T47D (cell line): ENCODE measurements around the gene LRRC37B.
"Not testable (repeated sequence)": the region's sequence is repeated elsewhere in the genome, so short reads cannot be mapped to it uniquely, and the experiment has no call there.

ENCODE experiments used
- DNase-seq, 2 experiments: peaks; one replicate each; pipeline versions ENCODE4 v3.0.0 to v3.0.0-alpha.2; 2011 to 2012; ENCODE audit warnings: low read depth in 1 of 2, low spot score in 1 of 2
- JUND ChIP-seq: IDR thresholded peaks from 2 replicates; pipeline ENCODE4 v1.6.1; 2012; ENCODE audit warnings: low read depth
- in situ Hi-C: cut with HindIII; loops from 2 replicates; pipeline ENCODE4 v1.10.0; 2016; ENCODE audit warnings: low sequenced_read_pairs, low pct_unique_long_range_greater_than_20kb

Gene LRRC37B

GRCh38 chr17:32019228-32019627 is 12.0 kb downstream of the LRRC37B start:
- DNase-seq, result peak in 1 of 2 experiments; percentile 11
- TF ChIP-seq JUND, result no peak
- in situ Hi-C loops, result no loop called here

- in situ Hi-C loops, result no loop called here
Observed at GRCh38 chr17:32020943-32021614, 13.9 kb downstream of the LRRC37B start.

GRCh38 chr17:32021615-32021955 is 14.4 kb downstream of the LRRC37B start:
- no peak for TF ChIP-seq JUND
- DNase-seq, result no peak
- in situ Hi-C loops, result no loop called here

More at GRCh38 chr17:32020943-32021614, 13.9 kb downstream of the LRRC37B start:
- DNase-seq, result no peak
- no peak for TF ChIP-seq JUND

- in situ Hi-C loops, result not testable (repeated sequence)
Observed at GRCh38 chr17:32022554-32022953, 15.4 kb downstream of the LRRC37B start.

GRCh38 chr17:32027271-32027670 is 20.1 kb downstream of the LRRC37B start:
- DNase-seq, in situ Hi-C loops: not testable (repeated sequence)

More at GRCh38 chr17:32022554-32022953, 15.4 kb downstream of the LRRC37B start:
- not testable (repeated sequence) for DNase-seq

- no peak for TF ChIP-seq JUND
- in situ Hi-C loops, result no loop called here
- DNase-seq, result no peak
Observed at GRCh38 chr17:32033223-32033622, 26.0 kb downstream of the LRRC37B start.

- in situ Hi-C loops, DNase-seq: not testable (repeated sequence)
Observed at GRCh38 chr17:32033812-32034211, 26.6 kb downstream of the LRRC37B start.

GRCh38 chr17:32040246-32040645 is 33.1 kb downstream of the LRRC37B start:
- in situ Hi-C loops, DNase-seq: not testable (repeated sequence)

GRCh38 chr17:32041306-32041875 is 34.2 kb downstream of the LRRC37B start:
- in situ Hi-C loops, DNase-seq: not testable (repeated sequence)

- in situ Hi-C loops, DNase-seq: not testable (repeated sequence)
Observed at GRCh38 chr17:32042266-32042665, 35.1 kb downstream of the LRRC37B start.

- DNase-seq, in situ Hi-C loops: not testable (repeated sequence)
Observed at GRCh38 chr17:32045611-32046010, 38.4 kb downstream of the LRRC37B start.

- in situ Hi-C loops, result not testable (repeated sequence)
Observed at GRCh38 chr17:32047663-32048062, 40.5 kb downstream of the LRRC37B start.

GRCh38 chr17:32054985-32055384 is 47.8 kb downstream of the LRRC37B start:
- DNase-seq, in situ Hi-C loops: not testable (repeated sequence)

More at GRCh38 chr17:32047663-32048062, 40.5 kb downstream of the LRRC37B start:
- DNase-seq, result not testable (repeated sequence)

GRCh38 chr17:32055425-32055824 is 48.2 kb downstream of the LRRC37B start:
- in situ Hi-C loops, DNase-seq: not testable (repeated sequence)

GRCh38 chr17:32056500-32056899 is 49.3 kb downstream of the LRRC37B start:
- in situ Hi-C loops, DNase-seq: not testable (repeated sequence)

GRCh38 chr17:32057460-32058105 is 50.4 kb downstream of the LRRC37B start:
- in situ Hi-C loops, result not testable (repeated sequence)

GRCh38 chr17:32060695-32061094 is 53.5 kb downstream of the LRRC37B start:
- in situ Hi-C loops, result not testable (repeated sequence)

More at GRCh38 chr17:32057460-32058105, 50.4 kb downstream of the LRRC37B start:
- DNase-seq, result not testable (repeated sequence)

GRCh38 chr17:32061840-32062239 is 54.7 kb downstream of the LRRC37B start:
- DNase-seq, in situ Hi-C loops: not testable (repeated sequence)

More at GRCh38 chr17:32060695-32061094, 53.5 kb downstream of the LRRC37B start:
- not testable (repeated sequence) for DNase-seq
